Uterus (tissue), 4 donors: ENCODE data around the gene TMPRSS13. TPM values are rescaled to one million over a fixed set of nuclear protein-coding genes. Genes with fewer than 3 reads are reported as not detected.

ENCODE experiments used
- DNase-seq, 2 donors: peaks; one replicate each; pipeline ENCODE4 v3.0.0-alpha.2; 2019 to 2020
- H3K27ac ChIP-seq, 2 donors: fragments of 200-600 bp; sonication (generic); 1 replicate in 1 of 2; 2 replicates in 1 of 2; pipeline ENCODE4 v1.5.1; 2016 to 2018
- H3K27me3 ChIP-seq, 2 donors: fragments of 200-600 bp; sonication (generic); one replicate each; pipeline ENCODE4 v1.5.1; 2018 to 2019; ENCODE audit warnings: control low read depth in 1 of 2
- H3K36me3 ChIP-seq, 2 donors: fragments of 200-600 bp; sonication (generic); one replicate each; pipeline ENCODE4 v1.5.1; 2019; ENCODE audit warnings: control low read depth in 1 of 2
- H3K4me1 ChIP-seq, 2 donors: fragments of 200-600 bp; sonication (generic); one replicate each; pipeline ENCODE4 v1.5.1; 2018 to 2019; ENCODE audit warnings: control low read depth in 1 of 2
- H3K4me3 ChIP-seq, 2 donors: fragments of 200-600 bp; sonication (generic); 1 replicate in 1 of 2; 2 replicates in 1 of 2; pipeline ENCODE4 v1.5.1; 2018 to 2019; ENCODE audit warnings: mild to moderate bottlenecking in 1 of 2
- H3K9me3 ChIP-seq, 2 donors: fragments of 200-600 bp; sonication (generic); one replicate each; pipeline ENCODE4 v1.5.1; 2019; ENCODE audit warnings: control low read depth in 1 of 2
- CTCF ChIP-seq, 4 experiments: fragments of 200-600 bp in 2 of 4; fragments of 450-650 bp in 2 of 4; sonication (generic) in 2 of 4; IDR thresholded peaks; one replicate each; pipeline ENCODE4 v1.5.1; 2016 to 2019; ENCODE audit warnings: antibody characterized with exemption in 4 of 4, mild to moderate bottlenecking in 2 of 4, moderate library complexity in 1 of 4
- POLR2A ChIP-seq, 2 donors: fragments of 450-650 bp; IDR thresholded peaks; one replicate each; pipeline ENCODE4 v1.6.1; 2016; ENCODE audit warnings: antibody characterized with exemption in 2 of 2, mild to moderate bottlenecking in 1 of 2, moderate library complexity in 1 of 2
- intact Hi-C: fragments of 100-400 bp; cut with DNase I; formaldehyde crosslinking; loops from one replicate; pipeline ENCODE4 v1.15.1; 2023; ENCODE audit warnings: low total_unique reads
- total RNA-seq, 4 donors: library from RNA; depleted of rRNA in 3 of 4; stranded (reverse); fragments of >200 nt in 3 of 4; gene quantifications; one replicate each; pipeline versions ENCODE4 v1.1.0 to v1.2.4, GENCODE V29; 2014 to 2023
- donor health status: DM: yes; HTN: yes; CAD: no.

The TMPRSS13 gene
- total RNA-seq, 4 donors from 2014 or later, result 0.15 to 0.90 (median 0.51) TPM; not detected in 1

DNA sequence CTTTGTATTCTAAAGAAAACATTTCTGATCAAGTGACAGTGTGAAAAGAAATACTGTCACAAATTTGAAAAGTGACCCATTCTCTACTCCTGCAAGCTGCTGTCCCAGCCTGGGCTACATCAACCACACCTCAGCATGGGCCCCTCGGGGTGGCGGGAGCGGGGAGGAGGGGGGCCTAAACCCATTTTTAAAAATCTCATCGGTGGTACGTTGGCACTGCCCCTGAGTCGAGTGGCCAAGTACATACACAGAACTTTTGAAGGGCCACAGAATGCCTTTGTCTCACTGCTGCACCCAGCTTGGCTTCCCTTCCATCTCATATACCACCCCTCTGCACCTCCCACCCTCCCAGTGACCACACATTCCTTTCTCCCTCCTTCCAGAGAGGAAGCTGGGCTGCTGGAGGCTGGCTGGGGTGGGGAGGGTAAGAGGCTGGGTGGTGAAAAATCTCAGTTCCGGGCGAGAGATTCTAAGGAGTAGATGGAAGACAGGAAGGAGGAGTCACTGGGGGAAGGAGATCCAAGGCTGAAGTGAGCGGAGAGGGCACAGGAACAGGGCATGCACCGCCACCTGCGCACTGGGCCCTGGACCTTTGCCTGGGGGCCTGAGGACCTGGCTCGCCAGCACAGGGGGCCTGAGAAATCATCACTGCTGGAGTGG is 73.9 kb downstream of the TMPRSS13 start:
- Histone ChIP-seq H3K27ac (peak overlapping the region; percentile 65 to 79), H3K27me3 (no peaks in the 10 kb centered on the region), H3K4me3 (no peak overlapping the region), H3K4me1 (peaks cover 0 to 17% of the 10 kb centered on the region in 2 donors), H3K9me3 (peaks cover 0 to 6% of the 10 kb centered on the region in 2 donors), H3K36me3 (no peaks in the 10 kb centered on the region)
- TF ChIP-seq CTCF (IDR thresholded peaks at IDR 0.05), result no peak
- no peak for TF ChIP-seq POLR2A (IDR thresholded peaks at IDR 0.05)
- intact Hi-C loops, result no loop called here
- DNase-seq, result peak; percentile 11

DNA sequence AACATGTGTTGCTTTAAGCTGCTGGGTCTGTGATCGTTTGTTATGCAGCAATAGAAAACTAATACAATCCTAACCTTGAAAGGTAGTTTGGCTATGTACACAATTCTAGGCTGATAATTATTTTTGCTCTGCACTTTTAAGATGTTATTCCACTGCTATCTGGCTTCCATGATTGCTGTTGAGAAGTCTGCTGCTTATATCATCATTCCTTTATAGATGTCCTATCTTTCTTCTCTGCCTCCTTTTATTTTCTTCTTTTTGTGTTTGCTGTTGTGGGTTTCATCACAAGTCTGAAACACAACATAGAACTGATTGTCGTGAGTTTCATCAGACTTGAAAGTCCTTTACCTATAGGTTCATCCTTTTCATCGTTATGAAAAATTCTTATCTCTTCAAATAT is 76.9 kb downstream of the TMPRSS13 start:
- intact Hi-C loops, result no loop called here
- Histone ChIP-seq H3K27ac (peak overlapping the region; percentile 65 to 72), H3K4me1 (peaks cover 0 to 9% of the 10 kb centered on the region in 2 donors), H3K4me3 (no peak overlapping the region), H3K9me3 (peaks cover 0 to 6% of the 10 kb centered on the region in 2 donors), H3K27me3 (no peaks in the 10 kb centered on the region), H3K36me3 (no peaks in the 10 kb centered on the region)
- TF ChIP-seq POLR2A (IDR thresholded peaks at IDR 0.05) (no peak), CTCF (IDR thresholded peaks at IDR 0.05) (no peak)
- no peak for DNase-seq

GRCh38 chr11:117851852-117852251 is 77.3 kb downstream of the TMPRSS13 start:
- no peaks in the 10 kb centered on the region for H3K27me3 ChIP-seq
- H3K36me3 ChIP-seq, result no peaks in the 10 kb centered on the region
- DNase-seq, result peak; percentile 61 to 65
- intact Hi-C loops, result no loop called here
- no peak overlapping the region for H3K4me3 ChIP-seq
- TF ChIP-seq POLR2A (IDR thresholded peaks at IDR 0.05) (no peak), CTCF (IDR thresholded peaks at IDR 0.05) (no peak)
- H3K9me3 ChIP-seq, result peaks cover 0 to 6% of the 10 kb centered on the region in 2 donors
- H3K27ac ChIP-seq, result peak overlapping the region; percentile 65 to 72
- peaks cover 0 to 9% of the 10 kb centered on the region in 2 donors for H3K4me1 ChIP-seq

DNA sequence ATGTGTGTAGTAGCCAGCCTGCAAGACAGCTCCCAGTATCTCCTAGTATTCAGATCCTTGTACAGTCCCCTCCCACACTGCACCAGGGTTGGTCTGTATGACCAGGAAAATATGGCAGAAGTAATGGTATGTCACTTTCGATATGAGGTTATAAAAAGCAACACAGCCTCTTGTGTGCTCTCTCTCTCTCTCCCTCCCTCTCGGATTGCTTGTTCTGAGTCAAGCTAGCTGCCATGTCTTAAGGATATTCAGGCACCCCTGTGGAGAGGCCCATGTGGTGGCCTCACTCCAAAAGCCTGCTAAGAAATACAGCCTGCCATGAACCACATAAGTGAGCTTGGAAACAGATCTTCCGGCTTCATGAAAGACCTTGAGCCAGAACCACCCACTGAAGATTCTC is 78.1 kb downstream of the TMPRSS13 start:
- no peaks in the 10 kb centered on the region for H3K27me3 ChIP-seq
- H3K4me3 ChIP-seq, result no peak overlapping the region
- intact Hi-C loops, result no loop called here
- no peaks in the 10 kb centered on the region for H3K36me3 ChIP-seq
- H3K4me1 ChIP-seq, result peaks cover 0 to 9% of the 10 kb centered on the region in 2 donors
- TF ChIP-seq POLR2A (IDR thresholded peaks at IDR 0.05) (no peak), CTCF (IDR thresholded peaks at IDR 0.05) (no peak)
- DNase-seq, result peak; percentile 65 to 68
- peak overlapping the region; percentile 65 to 72 for H3K27ac ChIP-seq
- H3K9me3 ChIP-seq, result peaks cover 0 to 6% of the 10 kb centered on the region in 2 donors

Other genes starting within 250 kb of the TMPRSS13 start
- 10 to 100 TPM in 1 of 4 donors, 1 to 10 TPM in 2, under 1 TPM in 1; 0.29 to 29.1 (median 3.4) TPM for gene DSCAML1, start 132.2 kb downstream of the TMPRSS13 start, total RNA-seq
- gene FXYD2, start 104.7 kb downstream of the TMPRSS13 start, total RNA-seq, result 10 to 100 TPM in 1 of 4 donors, 1 to 10 TPM in 3; 2.1 to 36.4 (median 6.2) TPM
- gene FXYD6, start 52.7 kb downstream of the TMPRSS13 start, total RNA-seq, result 100 to 1,000 TPM in 3 of 4 donors, 10 to 100 TPM in 1; 85.3 to 307 (median 192) TPM
- gene IL10RA, start 57.0 kb upstream of the TMPRSS13 start, total RNA-seq, result 10 to 100 TPM in 3 of 4 donors, 1 to 10 TPM in 1; 6.8 to 45.9 (median 11.1) TPM
- gene TMPRSS4, start 147.7 kb upstream of the TMPRSS13 start, total RNA-seq, result 1 to 10 TPM in 1 of 4 donors, under 1 TPM in 1, not detected in 2; 0.88 to 5.5 TPM
- not detected for gene SMIM35, start 157.6 kb upstream of the TMPRSS13 start, total RNA-seq
- 1 to 10 TPM; 1.8 to 7.3 (median 2.5) TPM for gene SCN4B, start 223.4 kb upstream of the TMPRSS13 start, total RNA-seq
- gene SCN2B, start 247.2 kb upstream of the TMPRSS13 start, total RNA-seq, result 1 to 10 TPM in 1 of 4 donors, under 1 TPM in 1, not detected in 2; 0.37 to 9.3 TPM